BE2C (cell line): Measurements from ENCODE around the gene SGMS1.
A peak's percentile ranks its signal among the peaks of the same experiment; 100 is the strongest.

ENCODE experiments used
- DNase-seq: peaks from one replicate; pipeline ENCODE4 v3.0.0-alpha.2; 2020
- H3K27me3 ChIP-seq: fragments of 250-450 bp; sonication (Bioruptor Pico); 2 replicates; pipeline ENCODE4 v1.5.1; 2020; ENCODE audit warnings: mild to moderate bottlenecking
- H3K36me3 ChIP-seq: fragments of 250-450 bp; sonication (Bioruptor Pico); 2 replicates; pipeline ENCODE4 v1.5.1; 2020; ENCODE audit warnings: mild to moderate bottlenecking
- H3K4me1 ChIP-seq: fragments of 250-450 bp; sonication (Bioruptor Pico); 2 replicates; pipeline ENCODE4 v1.5.1; 2020
- H3K4me3 ChIP-seq: 2 replicates; pipeline ENCODE4 v1.5.1; 2011; ENCODE audit warnings: low read depth, low read length
- H3K9me3 ChIP-seq: fragments of 250-450 bp; sonication (Bioruptor Pico); 2 replicates; pipeline ENCODE4 v1.5.1; 2020
- CTCF ChIP-seq: IDR thresholded peaks from 2 replicates; pipeline ENCODE4 v1.5.1; 2012; ENCODE audit warnings: mild to moderate bottlenecking, low read depth, low read length

SGMS1 gene

GRCh38 chr10:50625649-50626132 is 1.9 kb upstream of the SGMS1 start:
- no peak for TF ChIP-seq CTCF
- Histone ChIP-seq H3K27me3 (no peaks in the 10 kb centered on the region), H3K36me3 (no peaks in the 10 kb centered on the region), H3K4me3 (peak overlapping the region; percentile 84), H3K4me1 (no peaks in the 10 kb centered on the region), H3K9me3 (no peaks in the 10 kb centered on the region)
- no peak for DNase-seq

- H3K4me3 ChIP-seq = peak overlapping the region; percentile 84
- no peaks in the 10 kb centered on the region for H3K27me3 ChIP-seq
- peak; percentile 80 for DNase-seq
- H3K4me1 ChIP-seq = no peaks in the 10 kb centered on the region
- no peaks in the 10 kb centered on the region for H3K36me3 ChIP-seq
- TF ChIP-seq CTCF = peak; percentile 64
- H3K9me3 ChIP-seq = no peaks in the 10 kb centered on the region
Observed at GRCh38 chr10:50624866-50625501, 1.2 kb upstream of the SGMS1 start.

- DNase-seq = peak; percentile 93
- Histone ChIP-seq H3K27me3 (no peaks in the 10 kb centered on the region), H3K9me3 (no peaks in the 10 kb centered on the region), H3K4me3 (peak overlapping the region; percentile 84), H3K36me3 (no peaks in the 10 kb centered on the region), H3K4me1 (no peaks in the 10 kb centered on the region)
- TF ChIP-seq CTCF = no peak
Observed at GRCh38 chr10:50624413-50624865, 683 bp upstream of the SGMS1 start.

- Histone ChIP-seq H3K27me3 (no peaks in the 10 kb centered on the region), H3K36me3 (no peaks in the 10 kb centered on the region), H3K9me3 (no peaks in the 10 kb centered on the region), H3K4me1 (no peaks in the 10 kb centered on the region), H3K4me3 (peak overlapping the region; percentile 84)
- peak; percentile 42 for DNase-seq
- TF ChIP-seq CTCF = no peak
Observed at GRCh38 chr10:50622706-50623662, 772 bp downstream of the SGMS1 start.

- peak overlapping the region; percentile 84 for H3K4me3 ChIP-seq
Observed at GRCh38 chr10:50621968-50622705, 1.6 kb downstream of the SGMS1 start.

More at GRCh38 chr10:50621968-50622705, 1.6 kb downstream of the SGMS1 start:
- Histone ChIP-seq H3K27me3 (no peaks in the 10 kb centered on the region), H3K4me1 (no peaks in the 10 kb centered on the region), H3K36me3 (no peaks in the 10 kb centered on the region), H3K9me3 (no peaks in the 10 kb centered on the region)
- peak; percentile 23; the same call in 1 of the 2 replicates for TF ChIP-seq CTCF
- DNase-seq = peak; percentile 82
